Muscle layer of colon (tissue), 2 donors: Measurements from ENCODE around the gene MTG1.
"Not testable (repeated sequence)": the region's sequence is repeated elsewhere in the genome, so short reads cannot be mapped to it uniquely, and the experiment has no call there.

ENCODE experiments used
- H3K27ac ChIP-seq: one replicate; pipeline ENCODE4 v1.7.0; 2013; ENCODE audit warnings: low read depth, mild to moderate bottlenecking, low read length, moderate library complexity
- H3K27me3 ChIP-seq, 2 donors: one replicate each; pipeline ENCODE4 v1.7.0; 2013; ENCODE audit warnings: low read length in 2 of 2, mild to moderate bottlenecking in 2 of 2; ENCODE audit not compliant: insufficient read depth in 2 of 2, control insufficient read depth in 1 of 2
- H3K36me3 ChIP-seq: one replicate; pipeline ENCODE4 v1.7.0; 2013; ENCODE audit warnings: mild to moderate bottlenecking, low read length; ENCODE audit not compliant: insufficient read depth
- H3K4me1 ChIP-seq: one replicate; pipeline ENCODE4 v1.7.0; 2013; ENCODE audit warnings: mild to moderate bottlenecking, low read length; ENCODE audit not compliant: insufficient read depth
- H3K4me3 ChIP-seq, 2 donors: one replicate each; pipeline ENCODE4 v1.7.0; 2013; ENCODE audit warnings: low read length in 2 of 2, low read depth in 1 of 2, mild to moderate bottlenecking in 1 of 2, moderate library complexity in 1 of 2
- H3K9ac ChIP-seq: one replicate; pipeline ENCODE4 v1.7.0; 2013; ENCODE audit warnings: low read length
- H3K9me3 ChIP-seq: one replicate; pipeline ENCODE4 v1.7.0; 2013; ENCODE audit warnings: mild to moderate bottlenecking, low read length
- donor health status: abdominal sarcoma.
- donor health status: Adenocarcinoma of cecum.

Gene MTG1

DNA sequence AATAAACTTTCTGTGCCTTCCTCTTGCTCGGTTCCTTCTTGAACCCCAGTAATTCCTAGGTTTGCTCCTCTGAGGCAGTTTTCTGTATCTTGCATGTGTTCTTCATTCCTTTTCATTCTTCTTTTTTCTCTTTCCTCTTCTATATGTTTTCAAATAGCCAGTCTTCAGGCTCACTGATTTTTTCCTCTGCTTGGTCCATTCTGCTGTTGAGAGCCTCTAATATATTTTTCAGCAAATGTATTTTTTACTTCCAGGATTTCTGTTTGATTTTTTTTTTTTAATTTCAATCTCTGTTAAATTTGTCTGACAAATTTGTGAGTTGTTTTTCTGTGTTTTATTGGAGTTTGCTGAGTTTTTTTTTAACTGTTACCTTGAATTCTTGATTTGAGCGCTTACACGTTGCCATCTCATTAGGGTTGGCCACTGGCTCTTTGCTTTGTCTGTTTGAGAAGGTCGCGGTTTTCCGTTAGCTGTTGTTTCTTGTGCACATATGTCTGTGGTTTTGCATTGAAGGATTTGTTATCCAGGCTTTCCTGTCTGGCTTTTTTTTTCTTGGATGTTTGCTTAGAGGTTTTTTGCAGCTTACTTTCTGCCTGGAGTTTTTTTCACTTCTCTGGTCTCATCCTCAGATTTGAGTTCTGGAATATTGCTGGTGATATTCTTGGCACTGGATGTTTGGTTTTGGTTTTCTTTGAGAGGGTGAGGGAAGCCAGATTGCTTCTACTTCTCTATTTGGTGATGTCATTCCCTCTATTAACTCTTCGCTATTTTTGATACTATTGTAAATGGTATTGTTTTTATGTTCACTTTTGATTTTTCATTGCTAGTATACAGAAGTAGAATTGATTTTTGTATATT, 17.8 kb downstream of the MTG1 start:
- H3K4me3 ChIP-seq: no peak overlapping the region
- H3K9me3 ChIP-seq: peaks cover 12% of the 10 kb centered on the region
- H3K27ac ChIP-seq: no peak overlapping the region
- H3K9ac ChIP-seq: no peak overlapping the region
- peaks cover 8% of the 10 kb centered on the region for H3K36me3 ChIP-seq
- no peaks in the 10 kb centered on the region for H3K27me3 ChIP-seq
- no peaks in the 10 kb centered on the region for H3K4me1 ChIP-seq

DNA sequence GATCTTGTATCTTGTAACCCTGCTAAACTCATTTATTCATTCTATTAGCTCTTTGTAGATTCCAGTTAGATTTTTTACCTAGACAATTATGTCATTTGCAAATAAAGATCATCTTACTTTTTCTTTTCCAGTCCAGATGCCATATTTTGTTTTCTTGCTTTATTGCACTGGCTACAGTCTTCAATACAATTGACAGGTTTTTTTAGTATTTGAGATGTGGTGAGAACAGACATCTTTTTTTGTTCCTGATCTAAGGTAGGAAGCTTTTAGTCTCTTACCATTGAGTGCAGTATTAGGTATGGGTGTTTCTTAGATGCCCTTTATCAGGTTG, 18.4 kb downstream of the MTG1 start:
- Histone ChIP-seq H3K9ac (no peak overlapping the region), H3K4me3 (no peak overlapping the region), H3K9me3 (peaks cover 12% of the 10 kb centered on the region), H3K27me3 (no peaks in the 10 kb centered on the region), H3K27ac (no peak overlapping the region), H3K4me1 (no peaks in the 10 kb centered on the region), H3K36me3 (peaks cover 8% of the 10 kb centered on the region)

DNA sequence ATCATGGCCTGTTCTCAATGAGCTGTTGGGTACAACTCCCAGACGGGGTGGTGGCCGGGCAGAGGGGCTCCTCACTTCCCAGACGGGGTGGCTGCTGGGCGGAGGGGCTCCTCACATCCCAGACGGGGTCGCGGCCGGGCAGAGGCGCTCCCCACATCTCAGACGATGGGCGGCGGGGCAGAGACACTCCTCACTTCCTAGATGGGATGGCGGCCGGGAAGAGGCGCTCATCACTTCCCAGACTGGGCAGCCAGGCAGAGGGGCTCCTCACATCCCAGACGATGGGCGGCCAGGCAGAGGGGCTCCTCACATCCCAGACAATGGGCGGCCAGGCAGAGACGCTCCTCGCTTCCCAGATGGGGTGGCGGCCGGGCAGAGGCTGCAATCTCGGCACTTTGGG, 20.4 kb downstream of the MTG1 start:
- H3K4me3 ChIP-seq, H3K36me3 ChIP-seq, H3K27me3 ChIP-seq, H3K27ac ChIP-seq, H3K9ac ChIP-seq, H3K4me1 ChIP-seq: not testable (repeated sequence)
- peaks cover 12% of the 10 kb centered on the region for H3K9me3 ChIP-seq

DNA sequence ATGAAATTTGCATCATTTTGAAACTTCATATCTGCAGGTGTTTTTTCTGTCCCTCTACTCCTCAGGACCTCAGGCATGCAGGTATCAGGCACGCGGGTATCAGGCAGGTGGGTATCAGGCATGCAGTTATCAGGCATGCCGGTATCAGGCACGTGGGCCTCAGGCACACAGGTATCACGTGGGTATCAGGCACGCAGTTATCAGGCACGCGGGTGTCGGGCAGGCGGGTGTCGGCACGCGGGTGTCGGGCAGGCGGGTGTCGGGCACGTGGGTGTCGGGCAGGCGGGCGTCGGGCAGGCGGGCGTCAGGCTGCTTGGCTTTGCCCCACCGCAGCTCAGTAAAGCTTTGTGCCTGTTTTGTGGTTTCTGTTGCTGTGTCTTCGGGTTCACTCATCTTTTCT, 21.8 kb downstream of the MTG1 start:
- Histone ChIP-seq H3K27ac (no peak overlapping the region), H3K27me3 (no peaks in the 10 kb centered on the region), H3K9ac (no peak overlapping the region), H3K4me3 (no peak overlapping the region), H3K4me1 (no peaks in the 10 kb centered on the region), H3K9me3 (peaks cover 12% of the 10 kb centered on the region), H3K36me3 (peaks cover 12% of the 10 kb centered on the region)

DNA sequence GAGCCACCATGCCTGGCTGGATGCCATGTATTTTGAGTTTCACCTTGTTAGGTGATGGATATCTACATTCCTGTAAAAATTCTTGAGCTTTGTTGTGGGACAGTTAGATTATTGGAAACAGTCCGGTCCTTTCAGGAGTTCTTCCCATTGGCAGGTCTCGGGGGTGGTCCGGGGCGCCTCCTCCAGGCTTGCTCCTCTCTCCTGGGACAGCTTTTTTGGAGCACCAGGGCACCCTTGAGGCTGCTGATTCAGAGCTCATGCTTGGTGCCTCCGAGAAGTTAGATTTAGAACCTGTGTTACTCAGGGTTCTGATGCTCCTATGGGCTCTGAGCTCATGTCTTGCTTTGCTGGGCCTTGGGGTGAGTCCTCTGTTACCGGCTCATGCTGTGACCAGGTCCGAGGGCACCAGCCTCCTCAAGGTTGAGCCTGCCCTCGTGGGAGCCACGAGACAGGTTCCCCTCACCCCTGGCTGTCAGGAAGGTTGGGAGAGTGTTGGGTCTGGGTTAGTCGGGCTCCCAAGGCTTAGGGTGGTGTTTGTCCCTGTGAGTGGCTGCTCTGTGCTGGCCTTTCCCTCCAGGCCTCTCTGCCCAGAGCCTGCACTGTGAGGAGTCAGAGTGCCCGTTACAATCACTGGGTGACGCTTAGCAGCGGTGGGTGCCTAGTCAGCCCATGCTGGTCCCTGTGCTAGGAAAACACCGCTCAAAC, 24.5 kb downstream of the MTG1 start:
- Histone ChIP-seq H3K4me3 (no peak overlapping the region), H3K36me3 (peaks cover 17% of the 10 kb centered on the region), H3K9ac (no peak overlapping the region), H3K27me3 (peaks cover 0 to 8% of the 10 kb centered on the region in 2 donors), H3K9me3 (no peaks in the 10 kb centered on the region), H3K4me1 (no peaks in the 10 kb centered on the region), H3K27ac (no peak overlapping the region)

DNA sequence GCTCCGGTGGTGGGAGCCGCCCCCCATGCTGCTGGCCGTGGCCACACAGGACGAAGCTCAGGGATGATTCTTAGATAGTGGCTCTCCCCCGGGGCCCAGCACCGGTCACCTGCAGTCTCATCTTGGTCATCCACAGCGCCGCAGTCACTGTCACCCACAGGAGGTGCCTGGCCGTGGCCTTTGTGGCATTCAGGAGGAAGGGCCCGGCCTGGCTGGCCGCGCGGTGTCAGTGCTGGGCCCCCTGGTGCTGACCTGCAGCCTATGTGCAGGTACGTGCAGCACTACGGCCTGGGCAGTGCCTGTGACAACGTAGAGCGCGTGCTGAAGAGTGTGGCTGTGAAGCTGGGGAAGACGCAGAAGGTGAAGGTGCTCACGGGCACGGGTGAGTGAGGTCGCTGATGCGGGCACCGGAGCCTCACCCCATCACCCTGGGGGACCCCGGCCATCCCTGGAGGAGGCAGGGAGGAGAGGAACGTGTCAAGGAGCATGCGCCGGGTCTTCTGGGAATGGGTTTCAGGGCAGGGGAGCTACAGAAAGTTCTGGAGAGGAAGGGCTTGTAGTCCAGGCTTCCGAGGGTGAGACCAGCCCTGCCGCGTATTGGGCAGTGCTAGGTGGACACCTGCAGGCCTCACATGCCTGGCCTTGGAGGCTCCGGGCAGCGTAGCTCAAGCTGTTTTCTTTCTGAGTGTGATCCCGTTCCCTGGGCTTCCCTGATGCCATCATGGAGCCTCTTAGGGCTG, 25.4 kb downstream of the MTG1 start:
- H3K27ac ChIP-seq: no peak overlapping the region
- no peak overlapping the region for H3K4me3 ChIP-seq
- peaks cover 0 to 8% of the 10 kb centered on the region in 2 donors for H3K27me3 ChIP-seq
- no peaks in the 10 kb centered on the region for H3K4me1 ChIP-seq
- H3K9ac ChIP-seq: no peak overlapping the region
- H3K36me3 ChIP-seq: peaks cover 17% of the 10 kb centered on the region
- no peaks in the 10 kb centered on the region for H3K9me3 ChIP-seq

DNA sequence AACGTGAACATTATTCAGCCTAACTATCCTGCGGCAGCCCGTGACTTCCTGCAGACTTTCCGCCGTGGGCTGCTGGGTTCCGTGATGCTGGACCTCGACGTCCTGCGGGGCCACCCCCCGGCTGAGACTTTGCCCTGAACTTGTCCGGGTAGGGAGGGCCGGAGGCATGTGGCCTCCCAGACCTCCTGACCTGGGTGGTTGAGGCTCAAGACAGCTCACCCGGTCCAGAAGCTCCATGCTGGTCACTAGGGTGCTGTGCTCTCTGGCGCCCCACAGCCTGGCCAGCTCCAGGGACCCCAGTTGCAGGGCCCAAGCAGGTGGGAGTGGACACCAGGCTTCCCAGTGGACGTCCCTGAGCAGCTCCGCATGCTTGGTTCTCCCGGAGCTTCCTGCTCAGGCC, 26.1 kb downstream of the MTG1 start:
- no peaks in the 10 kb centered on the region for H3K4me1 ChIP-seq
- H3K36me3 ChIP-seq: peaks cover 17% of the 10 kb centered on the region
- no peak overlapping the region for H3K9ac ChIP-seq
- no peak overlapping the region for H3K27ac ChIP-seq
- H3K4me3 ChIP-seq: no peak overlapping the region
- H3K27me3 ChIP-seq: peaks cover 0 to 8% of the 10 kb centered on the region in 2 donors
- no peaks in the 10 kb centered on the region for H3K9me3 ChIP-seq

DNA sequence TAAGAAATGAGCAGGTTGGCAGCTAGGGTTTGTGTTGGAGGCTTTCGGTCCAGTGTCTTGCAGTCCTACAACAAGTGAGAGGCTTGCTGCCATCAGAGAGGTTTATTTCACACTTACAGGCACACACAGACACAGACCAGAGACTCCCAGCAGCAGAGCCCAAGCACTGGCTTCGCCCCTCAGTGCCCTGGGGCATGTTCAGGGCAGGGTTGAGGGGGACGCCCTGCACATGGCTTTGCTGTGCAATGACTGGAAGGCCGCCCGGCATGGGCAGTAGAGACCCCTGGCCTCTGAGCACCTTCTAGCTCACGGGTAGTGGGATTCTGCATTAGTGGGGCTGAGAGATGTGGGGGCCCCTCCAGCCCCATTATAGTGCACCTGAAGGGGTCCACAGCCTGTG, 26.6 kb downstream of the MTG1 start:
- H3K27ac ChIP-seq: no peak overlapping the region

DNA sequence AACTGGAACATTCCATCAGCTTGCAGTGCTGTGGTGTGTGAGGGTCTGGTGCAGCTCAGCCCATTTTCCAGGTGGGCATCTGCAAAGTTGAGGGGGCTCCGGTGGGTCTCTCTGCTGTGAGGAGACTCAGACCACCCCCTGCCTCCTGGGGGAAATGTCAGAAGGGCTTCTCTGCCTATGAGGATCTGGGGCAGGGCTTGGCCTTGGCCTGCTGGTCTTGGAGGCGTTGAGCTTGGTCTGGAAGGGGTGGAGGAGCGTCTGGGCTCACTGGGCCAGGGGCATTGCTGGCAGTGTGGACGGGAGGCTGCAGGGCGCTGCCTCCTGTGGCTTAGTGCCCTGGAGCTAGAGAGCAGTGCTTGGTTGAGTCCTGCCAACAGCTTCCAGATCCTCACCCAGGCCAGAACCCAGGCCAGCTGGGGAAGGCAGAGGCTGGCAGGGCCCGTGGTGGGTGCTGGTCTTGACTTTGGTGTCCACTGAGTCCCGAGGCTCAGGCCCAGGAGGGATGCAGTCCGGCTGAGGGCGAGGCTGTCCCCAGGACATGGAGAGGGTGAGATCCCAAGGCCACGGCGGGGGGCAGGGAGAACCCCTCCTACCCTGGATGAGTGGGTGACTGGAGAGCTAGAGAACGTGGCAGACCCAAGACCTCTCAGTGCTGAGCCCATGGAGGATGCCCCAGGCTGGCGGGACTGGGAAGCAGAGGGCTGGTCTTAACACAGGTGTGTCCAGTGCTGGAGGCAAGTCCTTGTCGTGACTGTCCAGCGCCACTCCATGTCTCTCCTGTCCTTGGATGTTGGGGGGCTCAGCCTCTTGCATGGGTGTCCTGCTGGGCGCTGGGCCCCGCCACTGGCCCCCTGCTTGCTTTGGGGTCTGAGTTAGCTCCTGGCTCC, 27.6 kb downstream of the MTG1 start:
- Histone ChIP-seq H3K9me3 (no peaks in the 10 kb centered on the region), H3K4me3 (no peak overlapping the region), H3K27ac (no peak overlapping the region), H3K9ac (no peak overlapping the region), H3K36me3 (peaks cover 13% of the 10 kb centered on the region), H3K4me1 (no peaks in the 10 kb centered on the region), H3K27me3 (peaks cover 0 to 8% of the 10 kb centered on the region in 2 donors)

More for the DNA sequence above, 26.6 kb downstream of the MTG1 start:
- Histone ChIP-seq H3K4me1 (no peaks in the 10 kb centered on the region), H3K4me3 (no peak overlapping the region), H3K36me3 (peaks cover 13% of the 10 kb centered on the region), H3K9ac (no peak overlapping the region), H3K9me3 (no peaks in the 10 kb centered on the region), H3K27me3 (peaks cover 0 to 8% of the 10 kb centered on the region in 2 donors)

DNA sequence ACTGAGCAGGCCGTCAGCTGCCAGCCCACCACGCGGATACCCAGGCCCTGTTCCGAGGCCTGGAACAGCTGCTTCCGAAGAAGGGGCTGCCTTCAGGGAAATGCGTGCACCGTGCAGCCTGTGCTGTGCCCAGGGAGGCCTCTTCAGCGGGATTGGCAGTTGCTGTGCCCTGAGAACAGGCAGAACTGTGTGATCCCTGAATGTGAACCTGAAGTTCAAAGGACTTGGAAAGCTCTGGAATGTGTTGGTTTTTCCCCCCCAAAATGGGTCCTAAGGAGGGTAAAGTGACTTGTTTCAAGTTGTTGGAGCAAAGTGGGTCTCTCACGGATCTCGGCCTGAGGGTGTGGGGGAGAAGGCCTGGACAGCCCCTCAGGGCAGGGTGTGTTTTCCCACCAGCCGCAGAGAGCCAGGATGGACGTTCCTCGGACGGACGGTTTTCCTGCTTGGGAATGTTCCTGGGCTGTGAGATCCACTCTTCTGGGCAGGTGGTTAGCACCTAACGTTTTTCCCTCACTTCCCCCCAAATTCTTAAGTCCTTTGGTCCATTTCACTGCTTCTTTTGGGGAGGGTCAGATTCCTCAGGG, 28.4 kb downstream of the MTG1 start:
- Histone ChIP-seq H3K27ac (no peak overlapping the region), H3K9me3 (no peaks in the 10 kb centered on the region), H3K4me1 (no peaks in the 10 kb centered on the region), H3K9ac (no peak overlapping the region), H3K27me3 (peaks cover 0 to 8% of the 10 kb centered on the region in 2 donors), H3K4me3 (no peak overlapping the region), H3K36me3 (peaks cover 13% of the 10 kb centered on the region)
